Rectal smooth muscle tissue (tissue), 1 donor: ENCODE data around the gene CCL26.
"Not testable (repeated sequence)": the region's sequence is repeated elsewhere in the genome, so short reads cannot be mapped to it uniquely, and the experiment has no call there.

ENCODE experiments used
- H3K27ac ChIP-seq: one replicate; pipeline ENCODE4 v1.7.0; 2013; ENCODE audit warnings: low read depth, low read length, inconsistent platforms
- H3K27me3 ChIP-seq: one replicate; pipeline ENCODE4 v1.7.0; 2013; ENCODE audit warnings: low read length; ENCODE audit not compliant: control insufficient read depth, insufficient read depth
- H3K36me3 ChIP-seq: one replicate; pipeline ENCODE4 v1.7.0; 2013; ENCODE audit warnings: low read length; ENCODE audit not compliant: control insufficient read depth, insufficient read depth
- H3K4me1 ChIP-seq: one replicate; pipeline ENCODE4 v1.7.0; 2013; ENCODE audit warnings: low read length; ENCODE audit not compliant: control insufficient read depth, insufficient read depth
- H3K4me3 ChIP-seq: one replicate; pipeline ENCODE4 v1.7.0; 2013; ENCODE audit warnings: low read length
- H3K9ac ChIP-seq: one replicate; pipeline ENCODE4 v1.7.0; 2013; ENCODE audit warnings: low read length

Gene CCL26

GRCh38 chr7:75729851-75730274, 42.1 kb downstream of the CCL26 start:
- no peak overlapping the region for H3K9ac ChIP-seq
- no peaks in the 10 kb centered on the region for H3K27me3 ChIP-seq
- no peak overlapping the region for H3K27ac ChIP-seq
- H3K4me1 ChIP-seq: no peaks in the 10 kb centered on the region
- H3K36me3 ChIP-seq: no peaks in the 10 kb centered on the region
- H3K4me3 ChIP-seq: no peak overlapping the region

GRCh38 chr7:75727881-75728593, 44.0 kb downstream of the CCL26 start:
- H3K9ac ChIP-seq: no peak overlapping the region

GRCh38 chr7:75727351-75727750, 44.7 kb downstream of the CCL26 start:
- H3K9ac ChIP-seq, H3K4me3 ChIP-seq, H3K4me1 ChIP-seq, H3K27ac ChIP-seq, H3K27me3 ChIP-seq, H3K36me3 ChIP-seq: not testable (repeated sequence)

More at GRCh38 chr7:75727881-75728593, 44.0 kb downstream of the CCL26 start:
- no peaks in the 10 kb centered on the region for H3K27me3 ChIP-seq
- no peak overlapping the region for H3K27ac ChIP-seq
- H3K4me3 ChIP-seq: no peak overlapping the region
- H3K36me3 ChIP-seq: no peaks in the 10 kb centered on the region
- H3K4me1 ChIP-seq: no peaks in the 10 kb centered on the region

- no peak overlapping the region for H3K27ac ChIP-seq
- H3K36me3 ChIP-seq: no peaks in the 10 kb centered on the region
- H3K4me3 ChIP-seq: no peak overlapping the region
- no peak overlapping the region for H3K9ac ChIP-seq
- H3K27me3 ChIP-seq: no peaks in the 10 kb centered on the region
- no peaks in the 10 kb centered on the region for H3K4me1 ChIP-seq
Measured at GRCh38 chr7:75725306-75725705, 46.7 kb downstream of the CCL26 start.

GRCh38 chr7:75723444-75723843, 48.6 kb downstream of the CCL26 start:
- Histone ChIP-seq H3K36me3 (no peaks in the 10 kb centered on the region), H3K4me3 (no peak overlapping the region), H3K27ac (no peak overlapping the region), H3K9ac (no peak overlapping the region), H3K27me3 (no peaks in the 10 kb centered on the region), H3K4me1 (no peaks in the 10 kb centered on the region)

- Histone ChIP-seq H3K4me1 (no peaks in the 10 kb centered on the region), H3K27ac (no peak overlapping the region), H3K36me3 (no peaks in the 10 kb centered on the region), H3K4me3 (no peak overlapping the region), H3K27me3 (no peaks in the 10 kb centered on the region), H3K9ac (no peak overlapping the region)
Measured at GRCh38 chr7:75722373-75722772, 49.6 kb downstream of the CCL26 start.

GRCh38 chr7:75721922-75722321, 50.1 kb downstream of the CCL26 start:
- not testable (repeated sequence) for H3K4me1 ChIP-seq, H3K27me3 ChIP-seq, H3K4me3 ChIP-seq, H3K9ac ChIP-seq, H3K27ac ChIP-seq, H3K36me3 ChIP-seq

GRCh38 chr7:75721426-75721825, 50.6 kb downstream of the CCL26 start:
- H3K4me3 ChIP-seq: no peak overlapping the region
- no peak overlapping the region for H3K27ac ChIP-seq
- H3K27me3 ChIP-seq: no peaks in the 10 kb centered on the region
- H3K4me1 ChIP-seq: no peaks in the 10 kb centered on the region
- H3K36me3 ChIP-seq: no peaks in the 10 kb centered on the region
- H3K9ac ChIP-seq: no peak overlapping the region

- Histone ChIP-seq H3K4me3 (no peak overlapping the region), H3K9ac (no peak overlapping the region), H3K4me1 (no peaks in the 10 kb centered on the region), H3K36me3 (no peaks in the 10 kb centered on the region), H3K27ac (no peak overlapping the region), H3K27me3 (no peaks in the 10 kb centered on the region)
Measured at GRCh38 chr7:75719626-75720025, 52.4 kb downstream of the CCL26 start.
